Smooth muscle cell (in vitro differentiated cells): ENCODE results near the gene DISC1. TPM values are rescaled to one million over a fixed set of nuclear protein-coding genes. Genes with fewer than 3 reads are reported as not detected.

Source experiments
- DNase-seq: peaks from one replicate; lab custom pipeline; 2025; ENCODE audit not compliant: unreplicated experiment; lab: John Stamatoyannopoulos, UW
- H2AFZ ChIP-seq: fragments of 200-600 bp; sonication (generic); 2 replicates; pipeline ENCODE4 v1.6.0; 2016; ENCODE audit warnings: antibody characterized with exemption, low read depth, mild to moderate bottlenecking
- H3F3A ChIP-seq: fragments of 200-600 bp; sonication (generic); 2 replicates; pipeline ENCODE4 v1.6.0; 2017; ENCODE audit warnings: antibody characterized with exemption, low read depth
- H3K27ac ChIP-seq: fragments of 200-600 bp; sonication (generic); 2 replicates; pipeline ENCODE4 v1.5.1; 2016; ENCODE audit warnings: low read depth, mild to moderate bottlenecking
- H3K27me3 ChIP-seq: fragments of 200-600 bp; sonication (generic); 2 replicates; pipeline ENCODE4 v1.6.1; 2016; ENCODE audit warnings: low read depth, mild to moderate bottlenecking
- H3K36me3 ChIP-seq: fragments of 200-600 bp; sonication (generic); 2 replicates; pipeline ENCODE4 v1.5.1; 2016; ENCODE audit warnings: low read depth
- H3K4me1 ChIP-seq: fragments of 200-600 bp; sonication (generic); 2 replicates; pipeline ENCODE4 v1.5.1; 2016; ENCODE audit warnings: low read depth
- H3K4me2 ChIP-seq: fragments of 200-600 bp; sonication (generic); 2 replicates; pipeline ENCODE4 v1.6.0; 2016; ENCODE audit warnings: mild to moderate bottlenecking
- H3K4me3 ChIP-seq: fragments of 200-600 bp; sonication (generic); 2 replicates; pipeline ENCODE4 v1.5.1; 2016; ENCODE audit warnings: mild to moderate bottlenecking
- H3K79me2 ChIP-seq: fragments of 200-600 bp; sonication (generic); 2 replicates; pipeline ENCODE4 v1.6.0; 2016; ENCODE audit warnings: low read depth, mild to moderate bottlenecking
- H3K9ac ChIP-seq: fragments of 200-600 bp; sonication (generic); 2 replicates; pipeline ENCODE4 v1.6.0; 2016; ENCODE audit warnings: low read depth
- H3K9me3 ChIP-seq: fragments of 200-600 bp; sonication (generic); replicated peaks from 2 replicates; pipeline ENCODE4 v1.5.1; 2016; ENCODE audit warnings: low read depth
- H4K20me1 ChIP-seq: fragments of 200-600 bp; sonication (generic); 2 replicates; pipeline ENCODE4 v1.6.0; 2016; ENCODE audit warnings: low read depth
- WGBS: methylation state at CpG from one replicate; pipeline ENCODE4 v1.1.7; 2016; ENCODE audit warnings: low lambda C conversion rate; 5-methylcytosine and 5-hydroxymethylcytosine counted together
- polyA plus RNA-seq: library from polyadenylated mRNA; unstranded; fragments of >200 nt; fragmentation: Nextera tagmentation; extraction: Ambion mirVana; gene quantifications from 2 replicates; pipeline ENCODE4 v1.2.1, GENCODE V29; 2016
- total RNA-seq: library from RNA; depleted of rRNA; stranded (reverse); fragments of >200 nt; gene quantifications from 2 replicates; pipeline ENCODE4 v1.2.3, GENCODE V29; 2014
- TF ChIP-seq, protein P1 (sequence below): fragments of 200-600 bp; sonication (generic); IDR thresholded peaks from 2 replicates; pipeline ENCODE4 v1.5.1; 2017; ENCODE audit warnings: borderline replicate concordance, mild to moderate bottlenecking, antibody characterized with exemption; ENCODE audit not compliant: insufficient read depth, poor library complexity, severe bottlenecking

Gene DISC1
- total and polyA plus RNA-seq, 2 experiments from 2014 or later = 0.89 to 4.3 TPM

DNA sequence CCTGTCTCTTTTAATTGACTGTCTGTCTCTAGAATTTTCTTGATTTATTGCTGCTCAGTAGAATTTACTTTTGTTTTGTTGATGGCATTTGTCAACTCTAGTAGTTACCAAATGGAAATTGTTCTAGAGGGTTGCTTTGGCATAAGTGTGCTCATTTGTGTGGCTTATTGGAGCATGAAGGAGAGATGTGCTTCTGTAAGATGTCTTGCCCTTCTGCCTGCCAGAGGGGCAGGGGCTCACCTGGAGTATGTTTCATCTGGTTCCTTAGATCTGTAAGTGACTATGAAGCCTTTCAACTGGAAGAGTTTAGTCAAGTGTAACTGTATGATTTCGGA, 345.5 kb downstream of the DISC1 start:
- H3K27me3 ChIP-seq = no peaks in the 10 kb centered on the region
- H3K4me3 ChIP-seq = no peak overlapping the region
- H3K4me2 ChIP-seq = peak overlapping the region; percentile 43
- TF ChIP-seq, protein P1, sequence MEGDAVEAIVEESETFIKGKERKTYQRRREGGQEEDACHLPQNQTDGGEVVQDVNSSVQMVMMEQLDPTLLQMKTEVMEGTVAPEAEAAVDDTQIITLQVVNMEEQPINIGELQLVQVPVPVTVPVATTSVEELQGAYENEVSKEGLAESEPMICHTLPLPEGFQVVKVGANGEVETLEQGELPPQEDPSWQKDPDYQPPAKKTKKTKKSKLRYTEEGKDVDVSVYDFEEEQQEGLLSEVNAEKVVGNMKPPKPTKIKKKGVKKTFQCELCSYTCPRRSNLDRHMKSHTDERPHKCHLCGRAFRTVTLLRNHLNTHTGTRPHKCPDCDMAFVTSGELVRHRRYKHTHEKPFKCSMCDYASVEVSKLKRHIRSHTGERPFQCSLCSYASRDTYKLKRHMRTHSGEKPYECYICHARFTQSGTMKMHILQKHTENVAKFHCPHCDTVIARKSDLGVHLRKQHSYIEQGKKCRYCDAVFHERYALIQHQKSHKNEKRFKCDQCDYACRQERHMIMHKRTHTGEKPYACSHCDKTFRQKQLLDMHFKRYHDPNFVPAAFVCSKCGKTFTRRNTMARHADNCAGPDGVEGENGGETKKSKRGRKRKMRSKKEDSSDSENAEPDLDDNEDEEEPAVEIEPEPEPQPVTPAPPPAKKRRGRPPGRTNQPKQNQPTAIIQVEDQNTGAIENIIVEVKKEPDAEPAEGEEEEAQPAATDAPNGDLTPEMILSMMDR = no peak
- no peak overlapping the region for H3K9ac ChIP-seq
- 100% methylated on average over 1 of the region's 1 CpG for WGBS
- H3K27ac ChIP-seq = no peak overlapping the region
- no peak overlapping the region for H2AFZ ChIP-seq
- no peaks in the 10 kb centered on the region for H4K20me1 ChIP-seq
- no peak for DNase-seq
- H3K36me3 ChIP-seq = peaks cover 3% of the 10 kb centered on the region
- H3F3A ChIP-seq = peaks cover 19% of the 10 kb centered on the region
- no peaks in the 10 kb centered on the region for H3K79me2 ChIP-seq
- H3K9me3 ChIP-seq = no peaks in the 10 kb centered on the region
- H3K4me1 ChIP-seq = no peaks in the 10 kb centered on the region

DNA sequence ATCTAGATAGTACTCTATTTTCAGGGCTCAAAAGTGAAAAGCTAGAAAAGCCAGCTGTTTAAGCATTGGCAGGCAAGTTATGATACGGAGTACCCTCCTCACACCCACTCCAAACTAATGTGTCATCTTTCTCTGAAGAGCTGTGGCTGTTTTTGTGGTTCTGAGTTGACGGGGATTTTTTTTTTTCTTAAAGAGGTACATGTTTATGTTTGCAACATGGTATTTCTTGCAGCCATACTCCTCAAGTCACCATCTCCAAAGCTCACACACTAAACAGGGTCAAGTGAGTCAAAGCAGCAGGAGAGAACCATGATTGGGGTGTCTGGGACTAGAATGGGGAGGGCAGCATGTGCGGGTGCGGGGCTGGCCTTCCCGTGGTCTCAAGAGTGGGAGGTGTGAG, 347.2 kb downstream of the DISC1 start:
- WGBS = 49% methylated on average over 5 of the region's 5 CpGs
- Histone ChIP-seq H3K9ac (no peak overlapping the region), H3K27ac (peak overlapping the region; percentile 10), H4K20me1 (no peaks in the 10 kb centered on the region), H3K4me1 (no peaks in the 10 kb centered on the region), H3K4me2 (peak overlapping the region; percentile 34), H3K27me3 (no peaks in the 10 kb centered on the region), H2AFZ (no peak overlapping the region), H3K4me3 (no peak overlapping the region), H3K79me2 (no peaks in the 10 kb centered on the region), H3K36me3 (no peaks in the 10 kb centered on the region), H3F3A (peaks cover 19% of the 10 kb centered on the region), H3K9me3 (no peaks in the 10 kb centered on the region)
- TF ChIP-seq, protein P1 = no peak
- no peak for DNase-seq

DNA sequence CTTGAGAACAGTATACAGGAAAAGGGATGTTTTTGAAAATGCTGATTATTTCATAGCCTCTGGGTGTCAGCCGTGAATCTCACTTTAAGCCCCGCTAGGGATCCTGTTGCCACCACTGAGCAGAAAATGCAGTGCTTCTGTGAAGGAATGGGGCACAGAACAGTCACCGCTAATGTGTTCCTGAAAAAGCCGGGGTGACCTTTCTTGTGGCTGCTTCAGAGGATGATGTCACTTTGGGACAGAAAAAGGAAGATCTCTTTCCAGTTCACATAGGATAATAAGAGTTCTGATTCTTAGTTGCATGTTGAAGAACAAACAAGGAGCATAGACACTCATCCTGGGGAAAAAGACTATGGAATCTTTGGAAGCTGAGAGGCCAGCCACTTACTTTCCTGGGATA, 349.6 kb downstream of the DISC1 start:
- Histone ChIP-seq H3K9ac (no peak overlapping the region), H3K27me3 (no peaks in the 10 kb centered on the region), H2AFZ (no peak overlapping the region), H3K27ac (no peak overlapping the region), H4K20me1 (no peaks in the 10 kb centered on the region), H3K4me2 (no peak overlapping the region), H3K79me2 (no peaks in the 10 kb centered on the region), H3K9me3 (no peaks in the 10 kb centered on the region), H3F3A (peaks cover 12% of the 10 kb centered on the region), H3K4me3 (no peak overlapping the region), H3K4me1 (no peaks in the 10 kb centered on the region), H3K36me3 (no peaks in the 10 kb centered on the region)
- DNase-seq = no peak
- TF ChIP-seq, protein P1 = no peak
- 78% methylated on average over 4 of the region's 4 CpGs for WGBS

DNA sequence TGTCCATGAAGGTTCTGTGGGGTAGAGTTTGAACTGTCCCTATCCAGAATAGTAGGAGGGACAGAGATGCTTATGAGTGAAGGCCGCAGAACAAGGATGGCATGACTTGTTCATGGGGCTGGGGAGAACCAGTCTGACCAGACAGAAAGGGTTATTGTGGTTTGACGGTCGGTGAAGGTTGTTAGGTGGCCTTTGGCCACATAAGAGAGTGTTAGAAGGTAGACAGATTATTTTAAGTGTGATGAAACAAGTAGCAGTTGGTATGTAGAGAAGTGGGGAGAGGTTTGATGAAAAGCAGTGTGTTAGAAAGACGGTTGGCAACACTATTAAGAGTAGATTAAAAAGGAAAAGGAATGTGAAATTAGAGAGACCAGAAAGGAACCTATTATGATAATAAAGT, 355.1 kb downstream of the DISC1 start:
- Histone ChIP-seq H3K27ac (no peak overlapping the region), H3K4me1 (peaks cover 3% of the 10 kb centered on the region), H3K36me3 (no peaks in the 10 kb centered on the region), H4K20me1 (no peaks in the 10 kb centered on the region), H3K4me2 (no peak overlapping the region), H3K9me3 (no peaks in the 10 kb centered on the region), H2AFZ (no peak overlapping the region), H3K79me2 (no peaks in the 10 kb centered on the region), H3F3A (no peaks in the 10 kb centered on the region), H3K9ac (no peak overlapping the region), H3K4me3 (no peak overlapping the region), H3K27me3 (no peaks in the 10 kb centered on the region)
- no peak for DNase-seq
- TF ChIP-seq, protein P1 = no peak
- WGBS = 80% methylated on average over 4 of the region's 4 CpGs
